Gastrocnemius medialis (tissue), 4 donors: Measurements from ENCODE around the gene STX12. TPM values are rescaled to one million over a fixed set of nuclear protein-coding genes. Genes with fewer than 3 reads are reported as not detected.

Source experiments
- ATAC-seq, 2 donors: fragments of 150-250 bp; one replicate each; pipeline ENCODE4 v1.9.1; 2016
- DNase-seq, 2 donors: peaks; one replicate each; pipeline ENCODE4 v3.0.0-alpha.2; 2019
- H3K27ac ChIP-seq, 4 donors: fragments of 200-600 bp; sonication (generic); 1 replicate in 1 of 4; 2 replicates in 3 of 4; pipeline ENCODE4 v1.5.1; 2016 to 2018; ENCODE audit warnings: mild to moderate bottlenecking in 2 of 4, moderate library complexity in 1 of 4
- H3K27me3 ChIP-seq, 3 donors: fragments of 200-600 bp; sonication (generic) in 2 of 3; 1 replicate in 1 of 3; 2 replicates in 2 of 3; pipeline versions ENCODE4 v1.5.1 to v1.6.0; 2016 to 2019; ENCODE audit warnings: mild to moderate bottlenecking in 1 of 3, moderate library complexity in 1 of 3
- H3K36me3 ChIP-seq, 2 donors: fragments of 200-600 bp; sonication (generic) in 1 of 2; one replicate each; pipeline ENCODE4 v1.5.1; 2017 to 2018
- H3K4me1 ChIP-seq, 2 donors: fragments of 200-600 bp; sonication (generic) in 1 of 2; one replicate each; pipeline ENCODE4 v1.5.1; 2016 to 2017; ENCODE audit warnings: mild to moderate bottlenecking in 2 of 2
- H3K4me3 ChIP-seq, 4 donors: fragments of 200-600 bp; sonication (generic) in 3 of 4; 1 replicate in 1 of 4; 2 replicates in 3 of 4; pipeline ENCODE4 v1.5.1; 2016 to 2019; ENCODE audit warnings: mild to moderate bottlenecking in 2 of 4
- H3K9me3 ChIP-seq, 3 donors: fragments of 200-600 bp; sonication (generic) in 2 of 3; 1 replicate in 1 of 3; 2 replicates in 2 of 3; pipeline ENCODE4 v1.5.1; 2016 to 2019
- POLR2A ChIP-seq, 2 donors: fragments of 450-650 bp; IDR thresholded peaks; one replicate each; pipeline ENCODE4 v1.6.1; 2017; ENCODE audit warnings: antibody characterized with exemption in 2 of 2, mild to moderate bottlenecking in 2 of 2, moderate library complexity in 2 of 2
- in situ Hi-C, 4 donors: fragments of 200-750 bp; cut with MboI; loops; one replicate each; pipeline versions ENCODE4 v1.15.0 to v1.8.0; 2017; ENCODE audit warnings: low sequenced_read_pairs in 4 of 4
- intact Hi-C: fragments of 100-400 bp; cut with DNase I; formaldehyde crosslinking; loops from one replicate; pipeline ENCODE4 v1.15.1; 2023; ENCODE audit warnings: low total_unique reads
- total RNA-seq, 4 donors: library from RNA; depleted of rRNA; stranded (reverse); fragments of >200 nt; gene quantifications; one replicate each; pipeline versions ENCODE4 v1.1.0 to v1.2.3, GENCODE V29; 2016
- TF ChIP-seq, protein P1 (sequence below), 5 experiments: fragments of 450-650 bp in 3 of 5; fragments of 200-600 bp in 2 of 5; sonication (generic) in 2 of 5; IDR thresholded peaks in 4 of 5; conservative IDR thresholded peaks in 1 of 5; 1 replicate in 4 of 5; 2 replicates in 1 of 5; pipeline ENCODE4 v1.5.1; 2016 to 2019; ENCODE audit warnings: antibody characterized with exemption in 5 of 5, mild to moderate bottlenecking in 3 of 5, moderate library complexity in 3 of 5

STX12 gene
- total RNA-seq, 4 donors from 2014 or later = 19.2 to 71.6 (median 31.2) TPM

DNA sequence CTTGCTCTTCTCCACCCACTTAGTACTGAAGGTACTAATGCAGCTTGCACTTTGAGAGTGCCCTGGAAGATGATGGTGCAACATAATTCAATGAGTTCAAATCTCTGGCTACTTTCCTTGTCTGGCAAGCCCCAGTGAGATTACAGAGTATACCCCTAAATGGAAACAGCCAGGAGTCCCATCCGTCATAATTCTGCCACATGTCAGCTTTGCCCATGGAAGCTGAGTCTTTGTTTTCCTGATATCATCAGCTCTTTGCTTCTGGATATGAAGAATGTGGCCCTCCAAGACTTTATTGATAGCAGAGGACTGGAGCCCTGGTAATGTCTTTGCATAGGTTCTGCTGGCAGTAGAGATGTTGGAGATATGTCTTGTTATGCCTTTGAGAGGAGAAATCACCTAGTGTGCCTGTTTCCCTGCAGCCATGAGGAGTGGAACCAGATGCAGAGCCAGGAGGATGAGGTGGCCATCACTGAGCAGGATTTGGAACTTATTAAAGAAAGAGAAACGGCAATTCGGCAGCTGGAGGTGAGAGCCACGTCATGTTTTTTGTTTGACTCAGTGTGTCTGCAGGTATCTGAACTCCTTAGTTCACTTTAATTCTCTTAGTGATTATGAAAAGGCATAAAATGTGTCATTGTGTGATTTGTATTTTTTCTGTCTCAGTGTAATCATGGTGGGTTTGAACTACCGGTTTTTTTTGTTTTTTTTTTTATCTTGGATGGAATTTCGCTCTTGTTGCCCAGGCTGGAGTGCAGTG lies 38.9 kb downstream of the STX12 start:
- in situ Hi-C loops = no loop called here
- DNase-seq = no peak
- H3K9me3 ChIP-seq = no peaks in the 10 kb centered on the region
- H3K4me1 ChIP-seq = no peaks in the 10 kb centered on the region
- no peaks in the 10 kb centered on the region for H3K27me3 ChIP-seq
- H3K27ac ChIP-seq = no peak overlapping the region
- H3K36me3 ChIP-seq = peaks cover 0 to 43% of the 10 kb centered on the region in 2 donors
- intact Hi-C loops = no loop called here
- TF ChIP-seq, protein P1, sequence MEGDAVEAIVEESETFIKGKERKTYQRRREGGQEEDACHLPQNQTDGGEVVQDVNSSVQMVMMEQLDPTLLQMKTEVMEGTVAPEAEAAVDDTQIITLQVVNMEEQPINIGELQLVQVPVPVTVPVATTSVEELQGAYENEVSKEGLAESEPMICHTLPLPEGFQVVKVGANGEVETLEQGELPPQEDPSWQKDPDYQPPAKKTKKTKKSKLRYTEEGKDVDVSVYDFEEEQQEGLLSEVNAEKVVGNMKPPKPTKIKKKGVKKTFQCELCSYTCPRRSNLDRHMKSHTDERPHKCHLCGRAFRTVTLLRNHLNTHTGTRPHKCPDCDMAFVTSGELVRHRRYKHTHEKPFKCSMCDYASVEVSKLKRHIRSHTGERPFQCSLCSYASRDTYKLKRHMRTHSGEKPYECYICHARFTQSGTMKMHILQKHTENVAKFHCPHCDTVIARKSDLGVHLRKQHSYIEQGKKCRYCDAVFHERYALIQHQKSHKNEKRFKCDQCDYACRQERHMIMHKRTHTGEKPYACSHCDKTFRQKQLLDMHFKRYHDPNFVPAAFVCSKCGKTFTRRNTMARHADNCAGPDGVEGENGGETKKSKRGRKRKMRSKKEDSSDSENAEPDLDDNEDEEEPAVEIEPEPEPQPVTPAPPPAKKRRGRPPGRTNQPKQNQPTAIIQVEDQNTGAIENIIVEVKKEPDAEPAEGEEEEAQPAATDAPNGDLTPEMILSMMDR (IDR thresholded peaks at IDR 0.05 in 4 of 5, conservative IDR thresholded peaks at IDR 0.05 in 1 of 5) = no peak
- TF ChIP-seq POLR2A (IDR thresholded peaks at IDR 0.05) = no peak
- H3K4me3 ChIP-seq = no peak overlapping the region
- ATAC-seq = no peak

DNA sequence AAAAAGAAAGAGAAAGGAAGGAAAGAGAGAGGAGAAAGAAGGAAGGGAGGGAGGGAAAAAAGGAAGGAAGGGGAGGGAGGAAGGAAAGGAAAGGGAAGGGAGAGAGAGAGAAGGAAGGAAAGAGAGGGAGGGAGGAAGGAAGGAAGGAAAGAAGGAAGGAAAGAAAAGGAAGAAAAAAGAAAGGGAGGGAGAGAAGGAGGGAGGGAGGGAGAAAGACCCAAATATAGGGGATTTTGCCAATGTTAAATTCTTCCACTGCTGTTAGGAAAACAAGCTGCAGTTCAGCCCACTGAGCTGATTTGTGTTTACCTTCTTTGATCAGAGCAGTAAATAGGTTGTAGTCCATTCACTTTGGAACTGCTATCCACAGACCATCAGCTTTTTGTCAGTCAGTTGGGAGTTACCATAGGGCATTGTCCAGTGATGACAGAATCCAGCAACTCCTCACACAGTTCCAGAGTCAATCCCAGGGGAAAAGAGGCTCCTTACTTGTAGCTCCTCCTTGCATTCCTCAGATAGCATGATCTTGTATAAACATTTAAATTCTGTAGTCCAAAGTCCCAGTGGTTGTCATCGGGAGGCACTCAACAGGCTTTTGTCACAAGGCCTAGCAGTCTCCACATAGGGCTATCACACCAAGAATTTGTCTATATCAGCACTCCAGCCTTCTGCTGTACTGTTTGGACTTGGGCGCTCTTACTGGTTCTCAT lies 44.1 kb downstream of the STX12 start:
- Histone ChIP-seq H3K4me1 (no peaks in the 10 kb centered on the region), H3K27ac (peak overlapping the region in 2 of 4 donors; percentile 42 to 44), H3K9me3 (no peaks in the 10 kb centered on the region), H3K27me3 (no peaks in the 10 kb centered on the region), H3K4me3 (no peak overlapping the region), H3K36me3 (peaks cover 7 to 84% of the 10 kb centered on the region in 2 donors)
- peak; percentile 61 to 62 for ATAC-seq
- intact Hi-C loops (no loop called here), in situ Hi-C loops (no loop called here)
- TF ChIP-seq, protein P1 (IDR thresholded peaks at IDR 0.05 in 4 of 5, conservative IDR thresholded peaks at IDR 0.05 in 1 of 5) = no peak
- no peak for TF ChIP-seq POLR2A (IDR thresholded peaks at IDR 0.05)
- DNase-seq = no peak

DNA sequence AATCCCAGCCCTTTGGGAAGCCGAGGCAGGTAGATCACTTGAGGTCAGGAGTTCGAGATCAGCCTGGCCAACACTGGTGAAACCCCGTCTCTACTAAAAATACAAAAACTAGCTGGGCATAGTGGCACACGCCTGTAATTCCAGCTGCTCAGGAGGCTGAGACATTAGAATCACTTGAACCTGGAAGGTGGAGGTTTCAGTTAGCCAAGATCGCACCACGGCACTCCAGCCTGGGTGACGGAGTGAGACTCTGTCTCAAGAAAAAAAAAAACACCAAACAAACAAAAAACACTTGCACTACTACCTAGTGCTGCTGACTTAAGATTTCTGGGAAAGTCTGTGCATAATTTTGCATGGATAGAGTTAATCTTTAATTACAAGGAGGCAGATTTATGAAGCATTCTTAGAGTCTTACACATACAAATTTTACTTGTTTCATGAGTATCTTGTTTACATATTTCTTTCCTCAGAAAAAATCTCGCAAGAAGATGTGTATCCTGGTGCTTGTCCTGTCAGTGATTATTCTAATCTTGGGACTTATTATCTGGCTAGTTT lies 48.8 kb downstream of the STX12 start:
- H3K4me1 ChIP-seq = no peaks in the 10 kb centered on the region
- intact Hi-C loops = no loop called here
- no peaks in the 10 kb centered on the region for H3K9me3 ChIP-seq
- no peak overlapping the region for H3K4me3 ChIP-seq
- H3K27ac ChIP-seq = no peak overlapping the region
- TF ChIP-seq, protein P1 (IDR thresholded peaks at IDR 0.05 in 4 of 5, conservative IDR thresholded peaks at IDR 0.05 in 1 of 5) = no peak
- no peak for TF ChIP-seq POLR2A (IDR thresholded peaks at IDR 0.05)
- H3K36me3 ChIP-seq = peaks cover 9 to 74% of the 10 kb centered on the region in 2 donors
- no peak for DNase-seq
- no peak for ATAC-seq
- H3K27me3 ChIP-seq = no peaks in the 10 kb centered on the region
- in situ Hi-C loops = no loop called here

DNA sequence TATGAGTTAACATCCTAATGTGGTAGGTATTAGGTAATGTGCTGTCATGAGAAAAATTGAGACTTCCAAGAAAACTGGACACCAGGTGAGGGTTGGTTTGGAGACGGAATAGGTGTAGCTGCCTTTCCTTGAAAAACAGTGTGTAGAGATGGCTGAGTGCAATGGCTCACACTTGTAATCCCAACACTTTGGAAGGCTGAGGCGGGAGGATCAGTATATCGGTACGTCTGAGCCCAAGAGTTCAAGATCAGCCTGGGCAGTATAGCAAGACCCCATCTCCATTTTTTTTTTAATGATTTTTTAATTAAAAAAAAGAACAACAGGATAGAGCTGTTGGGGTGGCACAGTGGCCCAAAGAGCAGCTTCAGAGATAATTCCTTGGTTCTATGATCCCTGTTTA lies 50.8 kb downstream of the STX12 start:
- TF ChIP-seq POLR2A (IDR thresholded peaks at IDR 0.05) = no peak
- TF ChIP-seq, protein P1 (IDR thresholded peaks at IDR 0.05 in 4 of 5, conservative IDR thresholded peaks at IDR 0.05 in 1 of 5) = no peak
- Histone ChIP-seq H3K9me3 (no peaks in the 10 kb centered on the region), H3K27ac (no peak overlapping the region), H3K27me3 (no peaks in the 10 kb centered on the region), H3K4me3 (no peak overlapping the region), H3K4me1 (no peaks in the 10 kb centered on the region), H3K36me3 (peaks cover 9 to 55% of the 10 kb centered on the region in 2 donors)
- ATAC-seq (no peak), DNase-seq (no peak)
- intact Hi-C loops (no loop called here), in situ Hi-C loops (no loop called here)
